Skeletal muscle satellite cell (primary cell): ENCODE results near the gene UQCRC1.

Experiments
- H3K27me3 ChIP-seq: 2 replicates; pipeline ENCODE4 v1.7.0; 2013; ENCODE audit warnings: low read length; ENCODE audit not compliant: control insufficient read depth, insufficient read depth
- H3K36me3 ChIP-seq: 2 replicates; pipeline ENCODE4 v1.7.0; 2013; ENCODE audit warnings: mild to moderate bottlenecking, control low read depth, low read length; ENCODE audit not compliant: insufficient read depth
- H3K4me1 ChIP-seq: 2 replicates; pipeline ENCODE4 v1.7.0; 2013; ENCODE audit warnings: low read length; ENCODE audit not compliant: control insufficient read depth, insufficient read depth
- H3K4me2 ChIP-seq: 2 replicates; pipeline ENCODE4 v1.7.0; 2013; ENCODE audit warnings: mild to moderate bottlenecking, low read length
- H3K4me3 ChIP-seq: 2 replicates; pipeline ENCODE4 v1.7.0; 2013; ENCODE audit warnings: low read length
- H3K9ac ChIP-seq: 2 replicates; pipeline ENCODE4 v1.7.0; 2013; ENCODE audit warnings: mild to moderate bottlenecking, low read depth, low read length, moderate library complexity
- H3K9me3 ChIP-seq: replicated peaks from 2 replicates; pipeline ENCODE4 v1.7.0; 2013; ENCODE audit warnings: mild to moderate bottlenecking, control low read depth, low read length

Gene UQCRC1

GRCh38 chr3:48617559-48617958 lies 8.1 kb upstream of the UQCRC1 start:
- H3K4me3 ChIP-seq: no peak overlapping the region
- no peak overlapping the region for H3K4me2 ChIP-seq
- H3K9ac ChIP-seq: no peak overlapping the region
- peaks cover 6% of the 10 kb centered on the region for H3K9me3 ChIP-seq
- peaks cover 12% of the 10 kb centered on the region for H3K36me3 ChIP-seq
- H3K4me1 ChIP-seq: peaks cover 37% of the 10 kb centered on the region
- H3K27me3 ChIP-seq: no peaks in the 10 kb centered on the region

GRCh38 chr3:48614044-48614443 lies 4.6 kb upstream of the UQCRC1 start:
- Histone ChIP-seq H3K4me2 (peak overlapping the region; percentile 35), H3K9ac (peak overlapping the region; percentile 39), H3K4me1 (peaks cover 27% of the 10 kb centered on the region), H3K36me3 (no peaks in the 10 kb centered on the region), H3K27me3 (no peaks in the 10 kb centered on the region), H3K9me3 (peaks cover 6% of the 10 kb centered on the region), H3K4me3 (peak overlapping the region; percentile 31)

GRCh38 chr3:48612309-48612708 lies 2.9 kb upstream of the UQCRC1 start:
- Histone ChIP-seq H3K4me2 (no peak overlapping the region), H3K4me1 (peaks cover 25% of the 10 kb centered on the region), H3K36me3 (peaks cover 10% of the 10 kb centered on the region), H3K4me3 (no peak overlapping the region), H3K9ac (no peak overlapping the region), H3K9me3 (peaks cover 4% of the 10 kb centered on the region), H3K27me3 (no peaks in the 10 kb centered on the region)

- Histone ChIP-seq H3K9me3 (no peaks in the 10 kb centered on the region), H3K27me3 (no peaks in the 10 kb centered on the region), H3K36me3 (peaks cover 50% of the 10 kb centered on the region)
Measured at GRCh38 chr3:48607519-48607918, 1.9 kb downstream of the UQCRC1 start.

GRCh38 chr3:48601622-48601994 lies 7.8 kb downstream of the UQCRC1 start:
- Histone ChIP-seq H3K4me3 (no peak overlapping the region), H3K4me2 (no peak overlapping the region), H3K9me3 (no peaks in the 10 kb centered on the region), H3K4me1 (peaks cover 27% of the 10 kb centered on the region), H3K9ac (no peak overlapping the region), H3K27me3 (no peaks in the 10 kb centered on the region), H3K36me3 (peaks cover 92% of the 10 kb centered on the region)

More at GRCh38 chr3:48607519-48607918, 1.9 kb downstream of the UQCRC1 start:
- Histone ChIP-seq H3K4me3 (no peak overlapping the region), H3K9ac (no peak overlapping the region), H3K4me2 (peak overlapping the region; percentile 96), H3K4me1 (peaks cover 13% of the 10 kb centered on the region)

GRCh38 chr3:48600711-48601621 lies 8.5 kb downstream of the UQCRC1 start:
- no peak overlapping the region for H3K4me3 ChIP-seq
- no peaks in the 10 kb centered on the region for H3K9me3 ChIP-seq
- peaks cover 33% of the 10 kb centered on the region for H3K4me1 ChIP-seq
- no peak overlapping the region for H3K9ac ChIP-seq
- no peak overlapping the region for H3K4me2 ChIP-seq
- peaks cover 88% of the 10 kb centered on the region for H3K36me3 ChIP-seq
- no peaks in the 10 kb centered on the region for H3K27me3 ChIP-seq

GRCh38 chr3:48599509-48600285 lies 9.7 kb downstream of the UQCRC1 start:
- H3K27me3 ChIP-seq: no peaks in the 10 kb centered on the region
- no peaks in the 10 kb centered on the region for H3K9me3 ChIP-seq
- H3K4me1 ChIP-seq: peaks cover 46% of the 10 kb centered on the region
- H3K4me3 ChIP-seq: no peak overlapping the region
- no peak overlapping the region for H3K9ac ChIP-seq
- peaks cover 75% of the 10 kb centered on the region for H3K36me3 ChIP-seq
- no peak overlapping the region for H3K4me2 ChIP-seq

- no peaks in the 10 kb centered on the region for H3K27me3 ChIP-seq
- peaks cover 52% of the 10 kb centered on the region for H3K4me1 ChIP-seq
- no peaks in the 10 kb centered on the region for H3K9me3 ChIP-seq
- H3K36me3 ChIP-seq: peaks cover 69% of the 10 kb centered on the region
- peak overlapping the region; percentile 36 for H3K4me2 ChIP-seq
- peak overlapping the region; percentile 8 for H3K4me3 ChIP-seq
- H3K9ac ChIP-seq: peak overlapping the region; percentile 22
Measured at GRCh38 chr3:48599077-48599501, 10.4 kb downstream of the UQCRC1 start.

GRCh38 chr3:48598323-48599076 lies 10.9 kb downstream of the UQCRC1 start:
- H3K9ac ChIP-seq: peak overlapping the region; percentile 22
- H3K4me2 ChIP-seq: peak overlapping the region; percentile 36
- no peaks in the 10 kb centered on the region for H3K9me3 ChIP-seq
- peak overlapping the region; percentile 8 for H3K4me3 ChIP-seq
- no peaks in the 10 kb centered on the region for H3K27me3 ChIP-seq
- H3K36me3 ChIP-seq: peaks cover 63% of the 10 kb centered on the region
- peaks cover 53% of the 10 kb centered on the region for H3K4me1 ChIP-seq

GRCh38 chr3:48597408-48597800 lies 12.0 kb downstream of the UQCRC1 start:
- no peaks in the 10 kb centered on the region for H3K9me3 ChIP-seq
- peaks cover 53% of the 10 kb centered on the region for H3K4me1 ChIP-seq

More at GRCh38 chr3:48597408-48597800, 12.0 kb downstream of the UQCRC1 start:
- no peak overlapping the region for H3K9ac ChIP-seq
- H3K4me3 ChIP-seq: no peak overlapping the region
- H3K36me3 ChIP-seq: peaks cover 56% of the 10 kb centered on the region
- H3K27me3 ChIP-seq: no peaks in the 10 kb centered on the region
- H3K4me2 ChIP-seq: no peak overlapping the region
